GM13976 (cell line): Measurements from ENCODE around the gene TMED1.
"Not testable (repeated sequence)": the region's sequence is repeated elsewhere in the genome, so short reads cannot be mapped to it uniquely, and the experiment has no call there.

ENCODE experiments used
- DNase-seq: peaks from one replicate; pipeline ENCODE4 v3.0.0; 2012; ENCODE audit warnings: low spot score
- CTCF ChIP-seq: IDR thresholded peaks from 2 replicates; pipeline ENCODE4 v1.5.1; 2012; ENCODE audit warnings: borderline replicate concordance, mild to moderate bottlenecking; ENCODE audit not compliant: insufficient read depth; ENCODE audit errors: extremely low read depth, missing control alignments, control extremely low read depth
- in situ Hi-C: fragments of 300-500 bp; cut with MboI; formaldehyde crosslinking; loops from one replicate; pipeline ENCODE4 v1.12.0; 2022; ENCODE audit warnings: low sequenced_read_pairs, mixed read lengths, inconsistent platforms; ENCODE audit not compliant: unreplicated experiment

TMED1 gene

GRCh38 chr19:10876459-10877240, 40.6 kb upstream of the TMED1 start:
- TF ChIP-seq CTCF: no peak
- in situ Hi-C loops: no loop called here
- peak; percentile 74 for DNase-seq

- no peak for DNase-seq
- in situ Hi-C loops: no loop called here
- TF ChIP-seq CTCF: no peak
Observed at GRCh38 chr19:10874024-10874423, 38.0 kb upstream of the TMED1 start.

GRCh38 chr19:10872546-10873107, 36.6 kb upstream of the TMED1 start:
- TF ChIP-seq CTCF: no peak
- in situ Hi-C loops: no loop called here
- no peak for DNase-seq

GRCh38 chr19:10871711-10872545, 35.9 kb upstream of the TMED1 start:
- no peak for DNase-seq
- in situ Hi-C loops: no loop called here

GRCh38 chr19:10870955-10871603, 35.1 kb upstream of the TMED1 start, which contains the start of gene CARM1:
Gene CARM1, plus strand, starts transcription at chr19:10871553. Its CDS starts 150 bp downstream, at chr19:10871703.
- in situ Hi-C loops: no loop called here
- peak; percentile 100 for DNase-seq
- peak; percentile 99 for TF ChIP-seq CTCF

More at GRCh38 chr19:10871711-10872545, 35.9 kb upstream of the TMED1 start:
- TF ChIP-seq CTCF: no peak

- DNase-seq: no peak
- no peak for TF ChIP-seq CTCF
- in situ Hi-C loops: no loop called here
Observed at GRCh38 chr19:10870501-10870954, 34.5 kb upstream of the TMED1 start.

GRCh38 chr19:10869872-10870311, 33.9 kb upstream of the TMED1 start:
- DNase-seq, in situ Hi-C loops: not testable (repeated sequence)
